Measurements from ENCODE around the gene PPP1R36.

DNA sequence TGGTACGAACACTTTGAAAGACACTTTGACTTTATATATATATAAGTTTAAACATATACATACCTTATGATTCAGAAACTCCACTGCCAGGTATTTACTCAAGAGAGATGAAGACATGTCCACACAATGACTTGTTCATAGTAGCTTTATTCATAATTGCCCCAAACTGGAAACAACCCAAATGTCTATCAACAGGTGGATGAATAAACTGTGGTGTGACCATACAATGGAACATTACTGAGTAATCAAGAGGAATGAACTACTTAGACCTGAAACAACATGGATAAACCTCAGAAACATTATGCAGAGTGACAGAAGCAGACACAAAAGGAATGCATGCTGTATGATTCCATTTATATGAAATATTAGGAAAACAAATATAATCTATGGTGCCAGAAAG, 71.1 kb downstream of the PPP1R36 start:
- no peak for TF ChIP-seq EZH2 (IDR thresholded peaks at IDR 0.05)
- no peak for TF ChIP-seq POLR2AphosphoS5 (IDR thresholded peaks at IDR 0.05; ENCODE audit: borderline replicate concordance, low read depth, low read length)
- no peak for TF ChIP-seq FOXP2 (optimal IDR thresholded peaks at IDR 0.05; ENCODE audit: control extremely low read depth, extremely low read length, insufficient read depth)

Measured in SK-N-MC (cell line).